A549 treated with CpdA at 1 μM for 4 hours (cell line): Measurements from ENCODE around the gene POFUT1. TPM values are rescaled to one million over a fixed set of nuclear protein-coding genes. Genes with fewer than 3 reads are reported as not detected.

Experiments
- total RNA-seq: library from RNA; stranded (reverse); fragments of 200-300 nt; extraction: Qiagen RNA extraction; gene quantifications from 5 replicates; pipeline ENCODE4 v1.2.3, GENCODE V29; 2022; ENCODE audit warnings: low read depth

Gene POFUT1
- total RNA-seq: 37.9 to 46.1 TPM (median 40.2 TPM) in 5 replicates

DNA sequence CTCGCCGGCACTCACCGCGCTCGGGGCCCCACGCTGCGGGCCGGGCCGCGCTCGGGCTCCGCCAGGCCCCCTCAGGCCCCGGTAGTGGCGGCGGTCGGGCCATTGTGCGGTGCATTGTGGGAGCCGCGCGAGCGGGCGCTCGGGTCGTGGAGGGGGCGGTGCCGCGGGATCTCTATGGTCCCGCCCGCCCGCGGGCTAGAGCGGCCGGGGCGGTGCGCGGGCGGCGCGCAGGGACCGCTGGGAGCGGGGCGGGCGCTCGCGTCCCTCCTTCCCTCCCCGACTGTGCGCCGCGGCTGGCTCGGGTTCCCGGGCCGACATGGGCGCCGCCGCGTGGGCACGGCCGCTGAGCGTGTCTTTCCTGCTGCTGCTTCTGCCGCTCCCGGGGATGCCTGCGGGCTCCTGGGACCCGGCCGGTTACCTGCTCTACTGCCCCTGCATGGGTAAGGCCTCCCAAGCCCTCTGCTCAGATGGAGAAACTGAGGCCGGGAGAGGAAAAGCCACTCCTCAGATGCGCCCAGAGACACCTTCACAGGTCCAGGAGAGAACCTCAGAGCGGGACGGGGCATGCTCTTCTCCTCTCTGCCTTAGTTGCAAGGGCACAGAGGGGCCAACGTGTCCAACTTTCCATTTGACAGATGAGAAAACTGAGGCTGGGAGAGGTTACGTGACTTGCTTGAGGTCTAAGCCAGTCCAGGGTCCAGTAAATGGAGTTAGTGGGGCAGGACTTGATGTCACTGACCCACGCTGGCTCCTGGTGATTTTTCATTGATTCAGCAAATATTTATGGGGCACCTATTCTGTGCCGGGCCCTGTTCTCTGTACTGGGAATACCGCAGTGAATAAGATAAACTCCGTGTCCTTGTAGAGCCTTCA is at the start of gene POFUT1, which contains the start of gene PLAGL2:
Gene POFUT1 (plus strand): TSS at position 255 of the 873 bp plus-strand sequence. CDS start 62 bp downstream, at position 317.
Gene PLAGL2 (minus strand): TSS at position 118 of the 873 bp plus-strand sequence. CDS start 5,565 bp downstream, outside the sequence.

DNA sequence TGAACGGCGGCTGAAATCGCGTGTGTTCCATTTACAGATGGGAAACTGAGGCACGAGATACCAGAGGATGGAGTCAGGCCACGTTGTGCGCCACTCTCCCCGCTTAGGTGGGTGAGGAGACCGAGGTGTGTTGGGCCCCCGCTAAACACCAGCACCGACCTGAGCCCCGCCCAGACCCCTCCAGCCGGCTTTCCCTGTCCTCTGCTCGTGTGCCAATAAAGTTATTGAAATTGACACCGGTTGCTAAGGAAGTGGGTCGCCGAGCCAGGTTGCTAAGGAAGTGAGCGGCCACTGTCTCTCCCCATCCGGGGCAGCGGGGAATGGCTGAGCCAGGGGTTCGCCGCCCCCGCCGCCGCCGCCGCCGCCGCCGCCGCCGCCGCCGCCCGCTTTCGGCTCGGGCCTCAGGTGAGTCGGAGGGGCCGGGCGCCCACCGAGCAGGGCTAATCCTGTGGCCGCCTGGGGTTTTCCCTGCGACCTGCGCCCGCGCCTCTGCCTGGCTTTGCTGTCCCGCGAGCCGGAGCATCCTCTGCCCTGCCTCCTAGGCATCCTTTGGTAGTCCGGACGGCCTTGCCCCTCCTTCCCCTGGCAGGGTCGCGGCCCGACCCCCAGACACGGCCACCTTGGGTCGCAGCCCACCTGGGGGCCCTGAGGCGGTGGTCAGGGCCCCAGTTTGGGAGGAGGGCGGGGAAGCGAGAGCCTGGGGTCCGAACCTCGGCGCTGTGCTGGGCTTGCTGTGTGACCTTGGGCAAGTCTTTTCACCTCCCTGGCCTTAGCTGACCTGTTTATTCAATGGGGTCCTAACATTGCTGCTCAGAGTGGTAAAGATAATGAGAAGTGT is 69.9 kb downstream of the POFUT1 start, which contains the start of gene KIF3B:
Gene KIF3B (plus strand): TSS at position 291 of the 838 bp plus-strand sequence. CDS start 32,127 bp downstream, outside the sequence.

Other genes starting within 250 kb of the POFUT1 start
- gene XKR7, start 239.7 kb upstream of the POFUT1 start, total RNA-seq: under 0.01 to 0.02 TPM in 2 of 5 replicates, not detected in the others
- gene CCM2L, start 197.4 kb upstream of the POFUT1 start, total RNA-seq: 0.42 to 0.92 TPM (median 0.50 TPM) in 5 replicates
- 0.06 to 0.14 TPM (median 0.10 TPM) in 4 of 5 replicates, not detected in the other for gene HCK, start 155.6 kb upstream of the POFUT1 start, total RNA-seq
- gene TM9SF4, start 98.2 kb upstream of the POFUT1 start, total RNA-seq: 36.5 to 40.8 TPM (median 38.8 TPM) in 5 replicates
- 11.9 to 13.8 TPM (median 13.0 TPM) in 5 replicates for gene PLAGL2, start 137 bp upstream of the POFUT1 start, total RNA-seq
- gene KIF3B, start 69.8 kb downstream of the POFUT1 start, total RNA-seq: 23.0 to 27.7 TPM (median 25.7 TPM) in 5 replicates
- 31.2 to 34.3 TPM (median 32.1 TPM) in 5 replicates for gene ASXL1, start 150.5 kb downstream of the POFUT1 start, total RNA-seq